HG03457 (cell line): ENCODE data around the gene BCL2L12.
"Not testable (repeated sequence)": the region's sequence is repeated elsewhere in the genome, so short reads cannot be mapped to it uniquely, and the experiment has no call there.

ENCODE experiments used
- ATAC-seq: cut with Tn5 transposase; IDR thresholded peaks from one replicate; pipeline ENCODE4 v1.9.1; 2021; ENCODE audit warnings: moderate number of reproducible peaks; ENCODE audit not compliant: unreplicated experiment

The BCL2L12 gene

GRCh38 chr19:49704888-49705642, 39.3 kb downstream of the BCL2L12 start:
- ATAC-seq: no peak

GRCh38 chr19:49705919-49706318, 40.2 kb downstream of the BCL2L12 start:
- no peak for ATAC-seq

- ATAC-seq: no peak
Measured at GRCh38 chr19:49710372-49710951, 44.7 kb downstream of the BCL2L12 start.

- no peak for ATAC-seq
Measured at GRCh38 chr19:49712397-49712859, 46.7 kb downstream of the BCL2L12 start.

- no peak for ATAC-seq
Measured at GRCh38 chr19:49713236-49713845, 47.6 kb downstream of the BCL2L12 start.

GRCh38 chr19:49716154-49716553, 50.4 kb downstream of the BCL2L12 start:
- no peak for ATAC-seq

- ATAC-seq: no peak
Measured at GRCh38 chr19:49718511-49718910, 52.8 kb downstream of the BCL2L12 start.

- no peak for ATAC-seq
Measured at GRCh38 chr19:49718991-49719390, 53.3 kb downstream of the BCL2L12 start.

- ATAC-seq: not testable (repeated sequence)
Measured at GRCh38 chr19:49719420-49719819, 53.7 kb downstream of the BCL2L12 start.
